HG02588 (cell line): Measurements from ENCODE around the gene SURF6.
"Not testable (repeated sequence)": the region's sequence is repeated elsewhere in the genome, so short reads cannot be mapped to it uniquely, and the experiment has no call there.

ENCODE experiments used
- ATAC-seq: cut with Tn5 transposase; IDR thresholded peaks from one replicate; pipeline ENCODE4 v1.9.1; 2021; ENCODE audit warnings: mild to moderate bottlenecking, moderate library complexity; ENCODE audit not compliant: unreplicated experiment

The SURF6 gene

GRCh38 chr9:133301253-133302230 is 34.4 kb downstream of the SURF6 start:
- ATAC-seq: no peak

GRCh38 chr9:133299996-133300395 is 36.0 kb downstream of the SURF6 start:
- ATAC-seq: not testable (repeated sequence)

- ATAC-seq: no peak
These were observed 41.7 kb downstream of the SURF6 start for GRCh38 chr9:133294257-133294656.

- ATAC-seq: no peak
These were observed 45.2 kb downstream of the SURF6 start for GRCh38 chr9:133290751-133291302.

DNA sequence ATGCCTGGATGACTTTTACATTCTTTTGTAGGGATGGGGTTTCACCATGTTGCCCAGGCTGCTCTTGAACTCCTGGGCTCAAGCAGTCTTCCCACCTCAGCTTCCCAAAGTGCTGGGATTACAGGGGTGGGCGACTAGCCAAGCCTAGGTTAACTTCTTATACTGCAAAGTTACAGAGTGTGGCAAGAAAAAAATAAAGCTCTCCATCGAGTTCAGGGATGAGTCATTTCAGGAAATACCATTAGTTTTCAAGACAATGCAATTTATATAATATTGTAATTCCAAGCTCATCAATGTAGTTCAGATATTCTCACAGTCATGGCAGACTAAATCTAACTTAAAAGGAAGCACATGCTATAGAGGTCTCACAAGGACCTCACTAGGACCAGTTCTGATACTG is 49.5 kb downstream of the SURF6 start:
- ATAC-seq: no peak

DNA sequence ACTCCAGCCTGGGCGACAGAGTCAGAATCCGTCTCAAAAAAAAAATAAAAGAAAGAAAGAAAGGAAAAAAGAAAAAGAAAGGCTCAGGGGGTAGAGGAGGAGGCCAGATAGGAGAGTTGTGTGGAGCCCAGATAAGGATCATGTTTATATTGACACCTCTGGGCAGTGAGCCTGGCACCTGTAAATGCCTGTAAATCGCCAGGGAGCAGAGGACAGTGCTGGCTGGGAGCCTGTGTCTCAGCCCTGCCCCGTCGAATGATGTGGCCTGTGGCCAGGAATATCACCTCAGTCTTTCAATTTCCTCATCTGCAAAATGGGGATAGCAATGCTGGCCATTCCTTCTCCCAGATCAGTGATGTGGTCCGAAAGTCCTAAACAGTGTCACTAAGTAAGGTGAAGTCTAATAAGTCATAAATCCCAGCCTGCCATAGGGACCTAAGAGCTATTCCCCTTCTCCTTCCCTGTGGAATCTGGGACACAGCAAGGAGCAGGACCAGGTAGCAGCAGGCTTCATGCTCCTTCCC is 50.7 kb downstream of the SURF6 start:
- no peak for ATAC-seq

GRCh38 chr9:133284362-133284761 is 51.6 kb downstream of the SURF6 start:
- ATAC-seq: no peak

- not testable (repeated sequence) for ATAC-seq
These were observed 52.5 kb downstream of the SURF6 start for GRCh38 chr9:133283255-133284032.

- ATAC-seq: no peak
These were observed 53.3 kb downstream of the SURF6 start for GRCh38 chr9:133282464-133283238.

- ATAC-seq: no peak
These were observed 55.6 kb downstream of the SURF6 start for GRCh38 chr9:133280392-133280791.
